DMS114 treated with DMSO at 0.1 percent for 48 hours (cell line): ENCODE data around the gene SPTSSB.

Source experiments
- DNase-seq: peaks from one replicate; lab custom pipeline; 2025; ENCODE audit not compliant: unreplicated experiment; lab: John Stamatoyannopoulos, UW

SPTSSB gene

GRCh38 chr3:161371441-161372320 is at the start of gene SPTSSB:
Gene SPTSSB (minus strand): TSS chr3:161371517. CDS start chr3:161346323, 25,194 bp downstream.
- DNase-seq: no peak

GRCh38 chr3:161420746-161421145 is 49.4 kb upstream of the SPTSSB start:
- DNase-seq: no peak

- no peak for DNase-seq
Observed at GRCh38 chr3:161419555-161420333, 48.4 kb upstream of the SPTSSB start.

- no peak for DNase-seq
Observed at GRCh38 chr3:161415506-161416231, 44.4 kb upstream of the SPTSSB start.

GRCh38 chr3:161414907-161415306 is 43.6 kb upstream of the SPTSSB start:
- no peak for DNase-seq

GRCh38 chr3:161413855-161414210 is 42.5 kb upstream of the SPTSSB start:
- DNase-seq: no peak

GRCh38 chr3:161413127-161413854 is 42.0 kb upstream of the SPTSSB start:
- DNase-seq: no peak

GRCh38 chr3:161412123-161412522 is 40.8 kb upstream of the SPTSSB start:
- no peak for DNase-seq

- no peak for DNase-seq
Observed at GRCh38 chr3:161409858-161410257, 38.5 kb upstream of the SPTSSB start.

GRCh38 chr3:161409069-161409468 is 37.8 kb upstream of the SPTSSB start:
- DNase-seq: peak; percentile 54

- DNase-seq: no peak
Observed at GRCh38 chr3:161406594-161407555, 35.6 kb upstream of the SPTSSB start.

- DNase-seq: no peak
Observed at GRCh38 chr3:161405836-161406235, 34.5 kb upstream of the SPTSSB start.

GRCh38 chr3:161405087-161405486 is 33.8 kb upstream of the SPTSSB start:
- no peak for DNase-seq

GRCh38 chr3:161403251-161403650 is 31.9 kb upstream of the SPTSSB start:
- no peak for DNase-seq

- DNase-seq: no peak
Observed at GRCh38 chr3:161401389-161401788, 30.1 kb upstream of the SPTSSB start.

GRCh38 chr3:161400650-161401049 is 29.3 kb upstream of the SPTSSB start:
- DNase-seq: no peak

- DNase-seq: no peak
Observed at GRCh38 chr3:161395115-161396012, 24.0 kb upstream of the SPTSSB start.

GRCh38 chr3:161393803-161394202 is 22.5 kb upstream of the SPTSSB start:
- DNase-seq: no peak

- no peak for DNase-seq
Observed at GRCh38 chr3:161393310-161393709, 22.0 kb upstream of the SPTSSB start.
